ENCODE data around the gene TECTB. TPM values are rescaled to one million over a fixed set of nuclear protein-coding genes. Genes with fewer than 3 reads are reported as not detected.
A peak's percentile ranks its signal among the peaks of the same experiment; 100 is the strongest.

Gene TECTB
- total RNA-seq, 1 donor from 2014 or later = not detected

- no peak for TF ChIP-seq CTCF (IDR thresholded peaks at IDR 0.05)
- Histone ChIP-seq H3K27ac (no peak overlapping the region), H3K27me3 (no peaks in the 10 kb centered on the region), H3K4me1 (no peaks in the 10 kb centered on the region), H3K4me3 (no peak overlapping the region), H3K9me3 (no peaks in the 10 kb centered on the region), H3K36me3 (no peaks in the 10 kb centered on the region)
- no peak for ATAC-seq
- intact Hi-C loops (cut with DNase I) = no loop called here
- no peak for DNase-seq
Observed at GRCh38 chr10:112308125-112308502, 24.9 kb downstream of the TECTB start.

- H3K4me1 ChIP-seq = no peaks in the 10 kb centered on the region
- H3K9me3 ChIP-seq = no peaks in the 10 kb centered on the region
- intact Hi-C loops (cut with DNase I) = no loop called here
- no peak for TF ChIP-seq CTCF (IDR thresholded peaks at IDR 0.05)
- DNase-seq = no peak
- no peaks in the 10 kb centered on the region for H3K36me3 ChIP-seq
- no peak overlapping the region for H3K27ac ChIP-seq
- ATAC-seq = no peak
- no peak overlapping the region for H3K4me3 ChIP-seq
- no peaks in the 10 kb centered on the region for H3K27me3 ChIP-seq
Observed at GRCh38 chr10:112311481-112311880, 28.3 kb downstream of the TECTB start.

GRCh38 chr10:112313234-112313633 lies 30.0 kb downstream of the TECTB start:
- no peaks in the 10 kb centered on the region for H3K4me1 ChIP-seq
- TF ChIP-seq CTCF (IDR thresholded peaks at IDR 0.05) = no peak
- ATAC-seq = no peak
- intact Hi-C loops (cut with DNase I) = no loop called here
- H3K9me3 ChIP-seq = no peaks in the 10 kb centered on the region
- H3K27ac ChIP-seq = no peak overlapping the region
- no peaks in the 10 kb centered on the region for H3K36me3 ChIP-seq
- H3K27me3 ChIP-seq = no peaks in the 10 kb centered on the region
- no peak for DNase-seq
- no peak overlapping the region for H3K4me3 ChIP-seq

- H3K27ac ChIP-seq = no peak overlapping the region
- H3K4me3 ChIP-seq = no peak overlapping the region
- H3K9me3 ChIP-seq = no peaks in the 10 kb centered on the region
- no peak for DNase-seq
- H3K36me3 ChIP-seq = no peaks in the 10 kb centered on the region
- H3K27me3 ChIP-seq = no peaks in the 10 kb centered on the region
- TF ChIP-seq CTCF (IDR thresholded peaks at IDR 0.05) = no peak
- intact Hi-C loops (cut with DNase I) = no loop called here
- H3K4me1 ChIP-seq = no peaks in the 10 kb centered on the region
- no peak for ATAC-seq
Observed at GRCh38 chr10:112313911-112314310, 30.7 kb downstream of the TECTB start.

GRCh38 chr10:112314822-112315474 lies 31.7 kb downstream of the TECTB start:
- no peaks in the 10 kb centered on the region for H3K36me3 ChIP-seq
- no peaks in the 10 kb centered on the region for H3K27me3 ChIP-seq
- peak; percentile 95 for TF ChIP-seq CTCF (IDR thresholded peaks at IDR 0.05)
- ATAC-seq = peak; percentile 95
- intact Hi-C loops (cut with DNase I) = no loop called here
- no peaks in the 10 kb centered on the region for H3K9me3 ChIP-seq
- no peak overlapping the region for H3K27ac ChIP-seq
- no peak overlapping the region for H3K4me3 ChIP-seq
- no peaks in the 10 kb centered on the region for H3K4me1 ChIP-seq
- DNase-seq = peak; percentile 83

GRCh38 chr10:112327678-112328077 lies 44.5 kb downstream of the TECTB start:
- TF ChIP-seq CTCF (IDR thresholded peaks at IDR 0.05) = no peak

More at GRCh38 chr10:112327678-112328077, 44.5 kb downstream of the TECTB start:
- ATAC-seq (no peak), DNase-seq (no peak)
- H3K36me3 ChIP-seq = no peaks in the 10 kb centered on the region
- no peak overlapping the region for H3K4me3 ChIP-seq
- H3K27me3 ChIP-seq = no peaks in the 10 kb centered on the region
- no peaks in the 10 kb centered on the region for H3K9me3 ChIP-seq
- no peaks in the 10 kb centered on the region for H3K4me1 ChIP-seq
- no peak overlapping the region for H3K27ac ChIP-seq
- intact Hi-C loops (cut with DNase I) = no loop called here

Data from upper lobe of right lung (tissue), 1 donor.